Mucosa of gallbladder (tissue), 1 donor: ENCODE data around the gene SLC25A21. TPM values are rescaled to one million over a fixed set of nuclear protein-coding genes. Genes with fewer than 3 reads are reported as not detected.
"Not testable (repeated sequence)": the region's sequence is repeated elsewhere in the genome, so short reads cannot be mapped to it uniquely, and the experiment has no call there.

ENCODE experiments used
- DNase-seq: peaks from one replicate; pipeline ENCODE4 v3.0.0-alpha.2; 2020; ENCODE audit warnings: low spot score
- total RNA-seq: library from RNA; stranded (reverse); gene quantifications from one replicate; pipeline ENCODE4 v1.2.1, GENCODE V29; 2021
- donor health status: DM: no; HTN: no; CAD: no.

Gene SLC25A21
- total RNA-seq, 1 donor from 2014 or later = 1.6 TPM

GRCh38 chr14:36942522-36943245, 229.7 kb downstream of the SLC25A21 start:
- DNase-seq = no peak

GRCh38 chr14:36941783-36942521, 230.5 kb downstream of the SLC25A21 start:
- DNase-seq = peak; percentile 71

- DNase-seq = no peak
These were observed 231.9 kb downstream of the SLC25A21 start for GRCh38 chr14:36940476-36940875.

DNA sequence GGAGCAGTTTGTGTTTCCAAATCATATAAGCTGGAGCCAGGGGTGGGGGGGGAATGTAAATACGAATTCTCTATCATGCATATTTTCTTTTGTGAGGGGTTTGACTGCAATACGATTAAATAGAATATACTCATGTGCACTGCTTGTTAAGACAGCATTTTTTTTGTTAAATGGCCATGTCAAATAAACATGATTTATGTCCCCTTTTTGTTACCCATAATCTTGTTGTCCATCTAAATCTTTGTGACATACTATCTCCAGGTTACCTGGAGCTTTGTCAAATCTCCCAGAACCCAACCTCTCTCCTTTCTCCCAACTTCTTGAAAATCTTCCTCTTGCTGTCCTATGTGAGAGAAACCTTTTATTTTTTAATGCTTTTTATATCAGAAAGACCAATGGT, 233.1 kb downstream of the SLC25A21 start:
- DNase-seq = no peak

GRCh38 chr14:36938678-36939077, 233.7 kb downstream of the SLC25A21 start:
- DNase-seq = no peak

DNA sequence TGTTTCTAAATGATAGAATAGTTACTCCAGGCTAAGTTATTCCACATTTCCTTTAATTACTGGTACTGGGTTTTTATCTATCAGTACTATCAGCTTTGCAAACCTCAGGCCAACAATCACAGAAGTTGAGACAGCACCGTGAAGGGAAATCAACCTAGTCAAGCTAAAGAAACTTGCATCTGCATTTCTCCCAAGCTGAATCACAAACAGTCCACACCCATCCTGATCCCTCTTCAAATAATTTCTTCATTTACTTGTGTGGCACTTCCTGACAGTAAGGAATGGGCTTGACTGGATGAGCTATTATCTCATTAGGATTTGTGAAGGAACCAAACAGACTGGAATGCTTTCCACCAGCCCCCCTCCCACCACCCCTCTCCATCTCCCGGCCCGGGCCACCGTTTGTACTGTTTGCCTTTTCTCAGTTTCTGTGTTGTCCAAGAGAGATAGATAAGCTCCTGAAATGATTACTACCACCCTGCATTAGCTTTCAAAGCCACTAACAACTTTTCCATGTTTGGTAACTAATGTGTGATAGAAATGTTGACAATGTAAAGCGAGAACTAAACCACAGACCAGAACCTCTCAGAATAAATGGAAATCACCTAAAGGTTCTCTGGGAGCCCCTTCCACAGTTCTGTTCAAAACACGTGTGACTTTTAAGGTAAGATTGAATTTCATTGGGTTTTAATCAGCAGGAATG, 236.3 kb downstream of the SLC25A21 start:
- no peak for DNase-seq

- no peak for DNase-seq
These were observed 238.1 kb downstream of the SLC25A21 start for GRCh38 chr14:36934304-36934703.

DNA sequence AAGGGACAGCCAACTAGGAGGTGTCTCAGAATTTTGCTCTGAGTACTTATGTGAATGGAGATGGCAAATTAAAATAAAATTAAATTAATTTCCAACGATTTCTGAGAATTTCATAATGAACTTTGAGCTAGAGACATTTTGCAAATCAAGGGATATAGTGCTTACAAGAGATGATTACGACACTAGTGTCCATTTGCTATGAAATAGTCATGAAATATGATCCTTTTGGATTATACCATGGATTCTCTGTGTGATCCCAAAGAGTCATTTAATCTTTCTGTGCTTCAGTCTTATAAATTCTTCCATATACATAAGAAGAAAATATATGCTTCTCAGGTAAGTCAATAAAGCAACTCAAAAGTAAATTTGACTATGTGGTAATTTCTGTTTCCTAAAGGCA, 240.6 kb downstream of the SLC25A21 start:
- DNase-seq = no peak

GRCh38 chr14:36928432-36928831, 244.0 kb downstream of the SLC25A21 start:
- DNase-seq = no peak

GRCh38 chr14:36925094-36925493, 247.3 kb downstream of the SLC25A21 start:
- DNase-seq = no peak

DNA sequence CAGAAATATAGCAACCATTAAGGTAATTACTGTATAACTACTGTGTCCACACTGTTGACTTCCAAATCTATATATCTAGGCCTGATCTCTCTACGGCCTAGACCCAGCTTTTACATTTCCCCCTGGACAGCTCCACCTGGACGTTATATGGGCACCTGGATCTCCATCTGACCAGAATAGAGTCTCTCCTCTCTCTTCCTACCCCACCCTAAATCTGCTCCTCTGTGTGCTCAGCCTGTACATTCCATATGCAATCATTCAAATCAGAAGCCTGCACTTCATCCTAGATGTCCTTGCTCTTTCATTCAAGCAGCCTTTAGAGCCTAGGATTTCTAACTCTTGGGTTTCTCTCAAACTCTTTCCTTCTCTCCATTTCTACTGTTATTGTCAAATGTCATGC, 255.7 kb downstream of the SLC25A21 start:
- no peak for DNase-seq

DNA sequence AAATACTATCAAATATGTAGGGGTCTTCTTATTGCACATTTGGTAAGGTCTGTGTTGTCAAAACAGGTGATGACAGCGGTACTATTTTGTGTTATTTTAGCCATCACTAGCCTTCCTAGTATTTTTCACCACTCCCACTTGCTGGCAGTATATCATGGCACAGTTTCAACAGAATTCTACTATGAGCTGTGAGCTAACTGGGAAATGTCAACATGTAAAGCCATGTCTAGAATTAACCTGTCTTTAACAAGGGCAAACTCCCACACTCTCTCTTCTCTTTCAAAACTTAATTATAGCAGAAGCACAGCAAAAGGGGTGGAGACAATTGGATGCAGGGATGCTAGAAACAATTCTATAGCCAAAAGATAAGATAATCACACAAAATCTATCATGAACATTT, 257.3 kb downstream of the SLC25A21 start:
- DNase-seq = no peak

GRCh38 chr14:36910578-36910977, 261.8 kb downstream of the SLC25A21 start:
- no peak for DNase-seq

- DNase-seq = no peak
These were observed 267.0 kb downstream of the SLC25A21 start for GRCh38 chr14:36905272-36905888.

DNA sequence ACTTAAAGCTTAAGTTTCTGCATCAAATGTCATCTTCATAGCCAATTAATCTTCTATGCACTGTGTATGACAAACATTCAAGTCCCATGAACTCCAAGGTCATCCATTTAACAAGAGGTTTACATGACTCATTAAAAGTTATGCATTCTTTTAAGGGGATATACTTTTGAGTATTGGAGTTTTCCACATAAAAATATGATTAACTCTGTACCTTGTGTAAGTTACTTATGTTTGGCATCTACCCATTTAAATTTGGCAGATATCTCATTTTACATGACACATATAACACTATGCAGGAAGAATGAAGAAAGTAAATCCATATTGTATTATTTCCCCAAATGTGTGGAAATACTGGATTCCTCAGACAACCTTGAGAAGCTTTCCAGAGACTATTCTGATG, 270.5 kb downstream of the SLC25A21 start:
- no peak for DNase-seq

DNA sequence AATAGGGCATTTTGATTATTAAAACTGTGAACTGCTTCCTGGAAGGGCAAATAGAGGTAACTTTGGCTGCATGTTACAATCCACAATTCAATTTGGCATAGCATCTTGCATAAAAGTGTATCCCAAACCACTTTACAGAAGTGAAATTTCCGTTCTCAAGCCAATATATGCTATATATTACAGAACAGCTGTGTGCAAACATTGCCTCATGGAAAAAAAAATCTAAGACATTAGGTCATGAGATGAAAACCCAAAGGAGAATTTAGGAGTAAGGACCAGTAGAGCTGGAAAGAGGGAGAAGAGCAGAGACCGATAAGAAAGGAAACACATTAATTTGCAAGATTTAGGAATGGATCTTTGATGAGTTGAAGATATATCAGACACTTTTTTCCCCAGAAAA, 271.6 kb downstream of the SLC25A21 start:
- no peak for DNase-seq

DNA sequence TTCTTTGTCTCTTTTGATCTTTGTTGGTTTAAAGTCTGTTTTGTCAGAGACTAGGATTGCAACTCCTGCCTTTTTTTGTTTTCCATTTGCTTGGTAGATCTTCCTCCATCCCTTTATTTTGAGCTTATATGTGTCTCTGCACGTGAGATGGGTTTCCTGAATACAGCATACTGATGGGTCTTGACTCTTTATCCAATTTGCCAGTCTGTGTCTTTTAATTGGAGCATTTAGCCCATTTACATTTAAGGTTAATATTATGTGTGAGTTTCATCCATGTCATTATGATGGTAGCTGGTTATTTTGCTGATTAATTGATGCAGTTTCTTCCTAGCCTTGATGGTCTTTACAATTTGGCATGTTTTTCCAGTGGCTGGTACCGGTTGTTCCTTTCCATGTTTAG, 276.1 kb downstream of the SLC25A21 start:
- DNase-seq = not testable (repeated sequence)

DNA sequence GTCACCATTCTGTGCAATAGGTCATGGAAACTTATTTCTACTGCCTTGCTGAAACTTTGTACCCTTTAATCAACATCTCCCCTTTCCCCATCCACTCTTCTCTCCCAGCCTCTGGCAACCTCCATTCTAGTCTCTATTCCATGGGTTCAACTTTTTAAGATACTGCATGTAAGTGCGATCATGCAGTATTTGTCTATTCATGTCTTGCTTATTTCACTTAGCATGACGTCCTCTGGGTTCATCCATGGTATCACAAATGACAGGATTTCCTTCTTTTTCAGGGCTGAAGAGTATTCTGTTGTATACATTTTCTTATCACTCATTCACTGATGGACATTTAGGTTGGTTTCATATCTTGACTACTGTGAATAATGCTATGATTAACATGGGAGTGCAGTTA, 288.4 kb downstream of the SLC25A21 start:
- no peak for DNase-seq

DNA sequence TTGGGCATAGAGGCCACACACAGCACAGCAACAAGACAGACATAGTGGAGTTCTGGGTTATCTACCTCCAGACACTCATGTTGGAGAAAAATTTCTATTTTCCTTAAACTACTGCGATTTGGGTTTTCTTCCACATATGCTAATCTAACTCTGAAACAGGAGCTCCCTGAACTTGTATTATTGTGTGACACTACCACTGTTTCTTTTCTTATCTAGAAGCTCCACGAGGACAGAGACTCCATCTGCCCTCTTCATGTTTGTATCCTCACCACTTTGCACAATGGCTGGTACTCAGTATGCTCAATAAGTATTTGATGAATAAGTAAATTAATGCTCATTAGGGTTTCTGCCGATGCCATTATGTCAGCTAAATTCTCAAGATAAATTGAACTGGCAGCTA, 292.1 kb downstream of the SLC25A21 start:
- DNase-seq = no peak

GRCh38 chr14:36879558-36879957, 292.8 kb downstream of the SLC25A21 start:
- no peak for DNase-seq

DNA sequence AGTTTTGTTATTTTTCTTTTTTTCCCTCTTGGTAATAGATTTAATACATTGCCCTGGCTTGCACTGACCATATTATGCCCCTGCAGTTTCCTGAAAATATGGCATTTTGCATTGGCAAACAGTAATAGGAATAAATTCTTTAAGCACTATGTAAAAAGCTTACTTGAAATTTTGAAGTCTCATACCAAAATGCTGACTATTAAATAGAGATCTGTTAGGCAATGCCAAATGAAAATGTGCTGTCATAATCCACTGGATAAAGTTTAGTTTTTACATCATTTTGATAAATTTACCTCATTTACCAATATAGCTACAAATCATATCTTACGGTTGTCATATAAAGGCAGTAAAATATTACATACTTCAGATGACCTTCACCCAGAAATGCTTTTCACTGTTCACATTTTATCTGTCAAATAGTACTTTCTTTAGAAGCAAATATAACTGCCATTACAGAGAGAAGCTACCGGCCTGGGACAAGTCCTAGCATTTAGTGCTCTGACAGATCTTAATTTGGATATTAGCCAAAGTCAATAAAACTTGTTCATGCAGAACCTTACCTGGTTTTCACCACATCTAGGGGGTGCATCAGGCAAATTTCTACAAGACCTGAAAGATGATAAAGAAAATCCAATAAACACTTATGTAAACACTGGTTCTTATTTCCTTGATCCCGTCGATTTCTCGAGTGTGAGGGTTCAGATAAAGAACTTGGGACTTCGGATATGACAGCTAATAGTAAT, 297.8 kb downstream of the SLC25A21 start:
- DNase-seq = no peak

DNA sequence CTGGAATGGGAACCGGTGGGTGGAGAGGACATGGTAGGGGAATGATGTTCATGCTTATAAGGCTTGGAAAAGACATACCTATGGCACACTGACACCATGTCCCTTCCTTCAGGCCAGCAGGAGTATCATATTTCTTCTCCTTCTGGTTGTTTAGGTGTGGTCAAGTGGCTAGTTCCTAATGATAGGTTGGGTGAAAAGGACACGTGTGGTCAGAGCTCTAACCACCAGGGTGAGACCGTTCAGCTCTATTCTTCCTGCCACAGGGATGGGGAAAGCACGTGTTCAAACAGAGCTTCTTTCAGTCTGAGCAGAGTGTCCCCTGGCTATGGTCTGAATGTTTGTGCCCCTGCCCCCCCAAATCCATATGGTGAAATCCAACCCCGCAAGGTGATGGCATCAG, 301.6 kb downstream of the SLC25A21 start:
- DNase-seq = no peak
